Activated CD4-positive, alpha-beta T cell treated with anti-CD3 and anti-CD28 coated beads, Interleukin-10, Interleukin-2, amounts not matched to agents 100 ng/mL and 50 ng/mL, durations not matched to agents 16 hours and 8 hours (primary cell): ENCODE measurements around the gene ZNF625.

Experiments
- DNase-seq: peaks from one replicate; pipeline ENCODE4 v3.0.0-alpha.2; 2020

Gene ZNF625

GRCh38 chr19:12156223-12157058, at the start of gene ZNF625:
Gene ZNF625 (minus strand): TSS chr19:12156734. CDS start chr19:12156558, 176 bp downstream.
- peak; percentile 67 for DNase-seq

- DNase-seq = no peak
Observed at GRCh38 chr19:12205296-12205695, 48.8 kb upstream of the ZNF625 start.

- peak; percentile 12 for DNase-seq
Observed at GRCh38 chr19:12202250-12202649, 45.7 kb upstream of the ZNF625 start.

- DNase-seq = no peak
Observed at GRCh38 chr19:12199757-12200419, 43.4 kb upstream of the ZNF625 start.

GRCh38 chr19:12198136-12198535, 41.6 kb upstream of the ZNF625 start:
- no peak for DNase-seq

GRCh38 chr19:12194827-12195731, 38.5 kb upstream of the ZNF625 start:
- peak; percentile 22 for DNase-seq

GRCh38 chr19:12187625-12188024, 31.1 kb upstream of the ZNF625 start:
- DNase-seq = no peak

GRCh38 chr19:12180377-12180776, 23.8 kb upstream of the ZNF625 start:
- DNase-seq = no peak

- DNase-seq = no peak
Observed at GRCh38 chr19:12166626-12167025, 10.1 kb upstream of the ZNF625 start.

GRCh38 chr19:12163826-12164225, 7.3 kb upstream of the ZNF625 start:
- no peak for DNase-seq

- DNase-seq = peak; percentile 94
Observed at GRCh38 chr19:12162882-12163806, 6.6 kb upstream of the ZNF625 start, which contains the start of gene ZNF136. Gene ZNF136 (plus strand): TSS chr19:12163096. CDS start chr19:12163204, 108 bp downstream.

- DNase-seq = no peak
Observed at GRCh38 chr19:12162513-12162881, 6.0 kb upstream of the ZNF625 start.

GRCh38 chr19:12159773-12160414, 3.4 kb upstream of the ZNF625 start:
- no peak for DNase-seq

GRCh38 chr19:12155324-12155860, 1.1 kb downstream of the ZNF625 start:
- no peak for DNase-seq

GRCh38 chr19:12145348-12145747, 11.2 kb downstream of the ZNF625 start:
- no peak for DNase-seq

- DNase-seq = no peak
Observed at GRCh38 chr19:12141405-12141736, 15.2 kb downstream of the ZNF625 start.

- DNase-seq = peak; percentile 84
Observed at GRCh38 chr19:12140545-12141404, 15.8 kb downstream of the ZNF625 start.

- peak; percentile 91 for DNase-seq
Observed at GRCh38 chr19:12139885-12140544, 16.5 kb downstream of the ZNF625 start, which contains the start of gene ZNF20. Gene ZNF20 (minus strand): TSS chr19:12140350. CDS start chr19:12140182, 168 bp downstream.

- no peak for DNase-seq
Observed at GRCh38 chr19:12139269-12139668, 17.3 kb downstream of the ZNF625 start.
